WTC11 (cell line): ENCODE data around the gene CBX5. TPM values are rescaled to one million over a fixed set of nuclear protein-coding genes. Genes with fewer than 3 reads are reported as not detected.

Experiments
- ATAC-seq: fragments of 200-7000 bp; cut with Tn5 transposase; 2 replicates; pipeline ENCODE4 v1.10.0; 2021; ENCODE audit warnings: mild to moderate bottlenecking, moderate library complexity
- CTCF ChIA-PET: fragments of 300-600 bp; sonication (Branson Sonifier 250); formaldehyde crosslinking; loops from one replicate; lab custom pipeline; 2021; ENCODE audit warnings: antibody characterized with exemption; lab: Charles Lee
- POLR2A ChIA-PET: fragments of 350-600 bp; sonication (Branson Sonifier 250); formaldehyde crosslinking; loops from one replicate; lab custom pipeline; 2021; ENCODE audit warnings: antibody characterized with exemption; lab: Charles Lee
- DNase-seq: peaks from one replicate; pipeline ENCODE4 v3.0.0; 2021; ENCODE audit warnings: low spot score
- H3K27ac Mint-ChIP-seq: 2 replicates; pipeline ENCODE4 v1.8.0; 2021; ENCODE audit warnings: mixed read lengths
- H3K27me3 Mint-ChIP-seq: 2 replicates; pipeline ENCODE4 v1.8.0; 2021; ENCODE audit warnings: low read depth, mild to moderate bottlenecking, moderate library complexity, mixed read lengths
- H3K36me3 Mint-ChIP-seq: 2 replicates; pipeline ENCODE4 v1.8.0; 2021; ENCODE audit warnings: mixed read lengths
- H3K4me1 Mint-ChIP-seq: 2 replicates; pipeline ENCODE4 v1.8.0; 2022; ENCODE audit warnings: mixed read lengths
- H3K4me3 Mint-ChIP-seq: 2 replicates; pipeline ENCODE4 v1.8.0; 2021; ENCODE audit warnings: mild to moderate bottlenecking, moderate library complexity, mixed read lengths
- H3K9me3 Mint-ChIP-seq: 2 replicates; pipeline ENCODE4 v1.8.0; 2021; ENCODE audit warnings: mixed read lengths
- CREM ChIP-seq: sonication (generic); formaldehyde crosslinking; IDR thresholded peaks from 2 replicates; pipeline ENCODE4 v1.8.1; 2022; ENCODE audit warnings: mild to moderate bottlenecking, missing genetic modification reagents, moderate library complexity
- EMX1 ChIP-seq: fragments of 250-450 bp; sonication (Bioruptor Pico); IDR thresholded peaks from 2 replicates; pipeline ENCODE4 v1.8.0; 2021; ENCODE audit warnings: mild to moderate bottlenecking
- ERG ChIP-seq: fragments of 250-450 bp; sonication (Bioruptor Pico); IDR thresholded peaks from 2 replicates; pipeline ENCODE4 v1.8.0; 2021; ENCODE audit warnings: mild to moderate bottlenecking
- IRF1 ChIP-seq: sonication (generic); formaldehyde crosslinking; IDR thresholded peaks from 2 replicates; pipeline ENCODE4 v1.8.0; 2023; ENCODE audit warnings: missing genetic modification reagents
- MYBL2 ChIP-seq: sonication (generic); formaldehyde crosslinking; IDR thresholded peaks from 2 replicates; pipeline ENCODE4 v1.8.1; 2023; ENCODE audit warnings: mild to moderate bottlenecking, moderate library complexity, missing genetic modification reagents
- NFATC4 ChIP-seq: fragments of 250-450 bp; sonication (Bioruptor Pico); IDR thresholded peaks from 2 replicates; pipeline ENCODE4 v1.9.0; 2021; ENCODE audit warnings: mild to moderate bottlenecking
- NFYB ChIP-seq: sonication (generic); formaldehyde crosslinking; conservative IDR thresholded peaks from 2 replicates; pipeline ENCODE4 v1.8.0; 2022; ENCODE audit warnings: low read depth, missing genetic modification reagents
- RORB ChIP-seq: fragments of 250-450 bp; sonication (Bioruptor Pico); IDR thresholded peaks from 2 replicates; pipeline ENCODE4 v1.9.0; 2021; ENCODE audit warnings: mild to moderate bottlenecking
- SMAD4 ChIP-seq: sonication (generic); formaldehyde crosslinking; IDR thresholded peaks from 2 replicates; pipeline ENCODE4 v1.8.0; 2022; ENCODE audit warnings: mild to moderate bottlenecking, missing genetic modification reagents
- TEAD1 ChIP-seq: sonication (generic); formaldehyde crosslinking; IDR thresholded peaks from 2 replicates; pipeline ENCODE4 v1.8.0; 2022; ENCODE audit warnings: mild to moderate bottlenecking, missing genetic modification reagents
- ZNF416 ChIP-seq: fragments of 250-450 bp; sonication (Bioruptor Pico); IDR thresholded peaks from 2 replicates; pipeline ENCODE4 v1.9.0; 2021; ENCODE audit warnings: mild to moderate bottlenecking, inconsistent platforms
- ZNF423 ChIP-seq: fragments of 250-450 bp; sonication (Bioruptor Pico); IDR thresholded peaks from 2 replicates; pipeline ENCODE4 v2.1.2; 2022; ENCODE audit warnings: mild to moderate bottlenecking, moderate library complexity
- total RNA-seq: library from RNA; stranded (reverse); gene quantifications from 3 replicates; pipeline ENCODE4 v1.2.3, GENCODE V29; 2021
- TF ChIP-seq, protein P1 (sequence below): sonication (generic); formaldehyde crosslinking; IDR thresholded peaks from 2 replicates; pipeline ENCODE4 v1.8.0; 2022; ENCODE audit warnings: mild to moderate bottlenecking, missing genetic modification reagents
- TF ChIP-seq, protein P2 (sequence below): fragments of 250-450 bp; sonication (Bioruptor Pico); conservative IDR thresholded peaks from 2 replicates; pipeline ENCODE4 v1.9.0; 2021; ENCODE audit warnings: mild to moderate bottlenecking
- TF ChIP-seq, protein P3 (sequence below): sonication (generic); formaldehyde crosslinking; IDR thresholded peaks from 2 replicates; pipeline ENCODE4 v1.8.0; 2022; ENCODE audit warnings: mild to moderate bottlenecking, missing genetic modification reagents
- TF ChIP-seq, protein P4 (sequence below): sonication (generic); formaldehyde crosslinking; IDR thresholded peaks from 2 replicates; pipeline ENCODE4 v1.8.1; 2022; ENCODE audit warnings: low read depth, mild to moderate bottlenecking, moderate library complexity, missing genetic modification reagents, borderline replicate concordance

CBX5 gene
- total RNA-seq, 1 experiment from 2014 or later, result 182 TPM

GRCh38 chr12:54225666-54226065 is 54.3 kb downstream of the CBX5 start:
- TF ChIP-seq, protein P1, sequence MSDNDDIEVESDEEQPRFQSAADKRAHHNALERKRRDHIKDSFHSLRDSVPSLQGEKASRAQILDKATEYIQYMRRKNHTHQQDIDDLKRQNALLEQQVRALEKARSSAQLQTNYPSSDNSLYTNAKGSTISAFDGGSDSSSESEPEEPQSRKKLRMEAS (CRISPR knock-in tag), result no peak
- TF ChIP-seq SMAD4 (CRISPR knock-in tag), result no peak
- TF ChIP-seq, protein P2, sequence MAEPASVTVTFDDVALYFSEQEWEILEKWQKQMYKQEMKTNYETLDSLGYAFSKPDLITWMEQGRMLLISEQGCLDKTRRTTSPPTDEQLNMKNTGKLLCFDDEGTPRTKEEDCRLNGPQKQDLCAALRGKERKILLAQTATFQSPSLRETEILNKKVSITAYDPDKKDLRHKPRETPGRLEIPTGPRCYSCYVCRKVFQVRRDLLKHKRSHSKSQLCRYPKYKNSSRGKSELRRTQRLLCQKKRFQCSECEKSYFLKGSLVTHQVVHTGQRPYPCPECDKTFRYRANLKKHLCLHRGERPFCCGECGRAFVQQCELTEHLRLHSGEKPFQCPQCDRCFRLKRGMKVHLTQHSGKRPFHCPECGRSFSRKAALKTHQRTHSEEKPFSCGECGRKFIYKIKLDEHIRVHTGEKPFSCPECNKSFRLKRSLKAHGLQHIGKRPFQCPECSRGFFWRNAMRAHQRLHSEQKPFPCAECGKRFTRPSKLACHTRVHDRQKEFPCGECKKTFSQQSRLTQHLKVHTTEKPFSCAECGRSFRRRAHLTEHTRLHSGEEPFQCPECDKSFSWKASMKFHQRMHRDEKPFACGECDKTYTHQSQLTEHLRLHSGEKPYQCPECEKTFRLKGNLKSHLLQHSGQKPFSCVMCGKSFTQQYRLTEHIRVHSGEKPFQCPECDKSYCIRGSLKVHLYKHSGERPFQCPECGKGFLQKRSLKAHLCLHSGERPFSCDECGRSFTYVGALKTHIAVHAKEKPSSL (CRISPR knock-in tag), result no peak
- TF ChIP-seq, protein P3, sequence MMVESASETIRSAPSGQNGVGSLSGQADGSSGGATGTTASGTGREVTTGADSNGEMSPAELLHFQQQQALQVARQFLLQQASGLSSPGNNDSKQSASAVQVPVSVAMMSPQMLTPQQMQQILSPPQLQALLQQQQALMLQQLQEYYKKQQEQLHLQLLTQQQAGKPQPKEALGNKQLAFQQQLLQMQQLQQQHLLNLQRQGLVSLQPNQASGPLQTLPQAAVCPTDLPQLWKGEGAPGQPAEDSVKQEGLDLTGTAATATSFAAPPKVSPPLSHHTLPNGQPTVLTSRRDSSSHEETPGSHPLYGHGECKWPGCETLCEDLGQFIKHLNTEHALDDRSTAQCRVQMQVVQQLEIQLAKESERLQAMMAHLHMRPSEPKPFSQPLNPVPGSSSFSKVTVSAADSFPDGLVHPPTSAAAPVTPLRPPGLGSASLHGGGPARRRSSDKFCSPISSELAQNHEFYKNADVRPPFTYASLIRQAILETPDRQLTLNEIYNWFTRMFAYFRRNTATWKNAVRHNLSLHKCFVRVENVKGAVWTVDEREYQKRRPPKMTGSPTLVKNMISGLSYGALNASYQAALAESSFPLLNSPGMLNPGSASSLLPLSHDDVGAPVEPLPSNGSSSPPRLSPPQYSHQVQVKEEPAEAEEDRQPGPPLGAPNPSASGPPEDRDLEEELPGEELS (CRISPR knock-in tag), result no peak
- TF ChIP-seq ERG, result no peak
- TF ChIP-seq CREM (CRISPR knock-in tag), result no peak
- ChIA-PET POLR2A (interaction anchor here (0.9 kb wide), 1 partner anchor 54 kb away, joined by 4 read pairs; the partner anchor contains the start of gene CBX5), CTCF (interaction anchor here (0.6 to 1.5 kb wide), 4 partner anchors 11 to 174 kb away, joined by 4 to 5 read pairs (median 4); no protein-coding TSS in a partner anchor)
- H3K36me3 Mint-ChIP-seq, result no peaks in the 10 kb centered on the region
- no peaks in the 10 kb centered on the region for H3K27me3 Mint-ChIP-seq
- no peak for DNase-seq
- no peaks in the 10 kb centered on the region for H3K9me3 Mint-ChIP-seq
- no peak for ATAC-seq
- no peak overlapping the region for H3K27ac Mint-ChIP-seq
- H3K4me3 Mint-ChIP-seq, result no peak overlapping the region
- H3K4me1 Mint-ChIP-seq, result peaks cover 6% of the 10 kb centered on the region

DNA sequence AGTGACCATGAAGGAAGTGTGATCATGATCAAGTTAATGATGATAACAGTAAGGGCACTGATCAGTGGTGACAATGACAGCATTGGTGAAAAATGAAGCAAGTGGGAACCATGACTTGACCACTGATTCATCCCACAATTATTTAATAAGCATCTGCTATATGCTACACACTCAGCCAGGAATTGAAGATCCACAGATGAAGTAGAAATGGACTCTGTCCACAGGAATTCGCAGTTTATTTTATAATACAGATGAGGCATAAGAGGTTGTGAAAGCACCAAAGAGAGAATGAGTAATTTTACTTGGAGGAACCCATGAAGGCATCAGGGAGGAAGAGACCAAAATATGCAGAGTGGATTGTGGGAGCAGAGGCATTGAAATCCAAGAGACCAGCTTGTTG is 57.3 kb downstream of the CBX5 start:
- POLR2A ChIA-PET, result no interaction called here
- CTCF ChIA-PET, result interaction anchor here (1.4 to 2.8 kb wide), 2 partner anchors 29 to 42 kb away, joined by 3 to 12 read pairs; no protein-coding TSS in a partner anchor
- Mint-ChIP-seq H3K27ac (no peak overlapping the region), H3K4me3 (no peak overlapping the region), H3K9me3 (no peaks in the 10 kb centered on the region), H3K4me1 (peaks cover 18% of the 10 kb centered on the region), H3K36me3 (no peaks in the 10 kb centered on the region), H3K27me3 (peaks cover 16% of the 10 kb centered on the region)
- TF ChIP-seq NFATC4 (no peak), IRF1 (CRISPR knock-in tag) (no peak), TEAD1 (CRISPR knock-in tag) (no peak), ZNF423 (CRISPR knock-in tag) (no peak), NFYB (no peak), ZNF416 (no peak), EMX1 (CRISPR knock-in tag) (no peak), MYBL2 (no peak), RORB (no peak)
- TF ChIP-seq, protein P4, sequence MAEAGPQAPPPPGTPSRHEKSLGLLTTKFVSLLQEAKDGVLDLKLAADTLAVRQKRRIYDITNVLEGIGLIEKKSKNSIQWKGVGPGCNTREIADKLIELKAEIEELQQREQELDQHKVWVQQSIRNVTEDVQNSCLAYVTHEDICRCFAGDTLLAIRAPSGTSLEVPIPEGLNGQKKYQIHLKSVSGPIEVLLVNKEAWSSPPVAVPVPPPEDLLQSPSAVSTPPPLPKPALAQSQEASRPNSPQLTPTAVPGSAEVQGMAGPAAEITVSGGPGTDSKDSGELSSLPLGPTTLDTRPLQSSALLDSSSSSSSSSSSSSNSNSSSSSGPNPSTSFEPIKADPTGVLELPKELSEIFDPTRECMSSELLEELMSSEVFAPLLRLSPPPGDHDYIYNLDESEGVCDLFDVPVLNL (CRISPR knock-in tag), result no peak
- DNase-seq, result no peak
- ATAC-seq, result no peak
